ENCODE measurements around the gene WDR33.

GRCh38 chr2:127784965-127785518 lies 25.9 kb downstream of the WDR33 start:
- TF ChIP-seq, protein P1, sequence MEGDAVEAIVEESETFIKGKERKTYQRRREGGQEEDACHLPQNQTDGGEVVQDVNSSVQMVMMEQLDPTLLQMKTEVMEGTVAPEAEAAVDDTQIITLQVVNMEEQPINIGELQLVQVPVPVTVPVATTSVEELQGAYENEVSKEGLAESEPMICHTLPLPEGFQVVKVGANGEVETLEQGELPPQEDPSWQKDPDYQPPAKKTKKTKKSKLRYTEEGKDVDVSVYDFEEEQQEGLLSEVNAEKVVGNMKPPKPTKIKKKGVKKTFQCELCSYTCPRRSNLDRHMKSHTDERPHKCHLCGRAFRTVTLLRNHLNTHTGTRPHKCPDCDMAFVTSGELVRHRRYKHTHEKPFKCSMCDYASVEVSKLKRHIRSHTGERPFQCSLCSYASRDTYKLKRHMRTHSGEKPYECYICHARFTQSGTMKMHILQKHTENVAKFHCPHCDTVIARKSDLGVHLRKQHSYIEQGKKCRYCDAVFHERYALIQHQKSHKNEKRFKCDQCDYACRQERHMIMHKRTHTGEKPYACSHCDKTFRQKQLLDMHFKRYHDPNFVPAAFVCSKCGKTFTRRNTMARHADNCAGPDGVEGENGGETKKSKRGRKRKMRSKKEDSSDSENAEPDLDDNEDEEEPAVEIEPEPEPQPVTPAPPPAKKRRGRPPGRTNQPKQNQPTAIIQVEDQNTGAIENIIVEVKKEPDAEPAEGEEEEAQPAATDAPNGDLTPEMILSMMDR (IDR thresholded peaks at IDR 0.05), result no peak
- TF ChIP-seq POLR2A (IDR thresholded peaks at IDR 0.05), result no peak

Measured in right lobe of liver (tissue), 4 donors.